Breast epithelium (tissue), 3 donors: Measurements from ENCODE around the gene SLC12A2.

Experiments used
- CTCF ChIP-seq, 3 donors: fragments of 450-650 bp; IDR thresholded peaks; one replicate each; pipeline ENCODE4 v1.5.1; 2016 to 2017; ENCODE audit warnings: antibody characterized with exemption in 3 of 3, mild to moderate bottlenecking in 3 of 3, moderate library complexity in 3 of 3
- POLR2A ChIP-seq: fragments of 450-650 bp; IDR thresholded peaks from one replicate; pipeline ENCODE4 v1.6.1; 2016; ENCODE audit warnings: antibody characterized with exemption, mild to moderate bottlenecking, moderate library complexity
- POLR2AphosphoS5 ChIP-seq, 3 donors: sonication (generic); formaldehyde crosslinking; IDR thresholded peaks; one replicate each; pipeline ENCODE4 v1.6.1; 2017; ENCODE audit warnings: antibody characterized with exemption in 3 of 3

GRCh38 chr5:128040927-128041326, 42.6 kb upstream of the SLC12A2 start:
- TF ChIP-seq CTCF (IDR thresholded peaks at IDR 0.05), result no peak
- TF ChIP-seq POLR2A, result no peak
- no peak for TF ChIP-seq POLR2AphosphoS5 (IDR thresholded peaks at IDR 0.05)
